GM19099 (cell line): ENCODE results near the gene ZNF512B.

Experiments
- POLR2A ChIP-seq: IDR thresholded peaks from 3 replicates; pipeline ENCODE4 v1.6.1; 2011; ENCODE audit warnings: low read depth; ENCODE audit not compliant: insufficient read length; ENCODE audit errors: extremely low read depth

The ZNF512B gene

GRCh38 chr20:63908008-63908682, 61.6 kb downstream of the ZNF512B start:
- TF ChIP-seq POLR2A = no peak
